H9 (cell line): ENCODE results near the gene HES1. TPM values are rescaled to one million over a fixed set of nuclear protein-coding genes. Genes with fewer than 3 reads are reported as not detected.
"Not testable (repeated sequence)": the region's sequence is repeated elsewhere in the genome, so short reads cannot be mapped to it uniquely, and the experiment has no call there.

Experiments
- DNase-seq: peaks from one replicate; pipeline ENCODE4 v3.0.0-alpha.2; 2017
- H2AFZ ChIP-seq: one replicate; pipeline ENCODE4 v1.6.1; 2013; ENCODE audit warnings: mild to moderate bottlenecking, low read length, control low read depth, moderate library complexity
- H2AK5ac ChIP-seq: 2 replicates; pipeline ENCODE4 v1.6.1; 2013; ENCODE audit warnings: low read length, control low read depth, mixed read lengths; ENCODE audit not compliant: insufficient read length
- H2BK120ac ChIP-seq: one replicate; pipeline ENCODE4 v1.6.1; 2013; ENCODE audit warnings: low read depth, mild to moderate bottlenecking, low read length, control low read depth, inconsistent platforms; ENCODE audit not compliant: poor library complexity, severe bottlenecking
- H2BK12ac ChIP-seq: 2 replicates; pipeline ENCODE4 v1.6.1; 2013; ENCODE audit warnings: low read length, control low read depth, mixed read lengths, low read depth; ENCODE audit not compliant: insufficient read length
- H2BK15ac ChIP-seq: 2 replicates; pipeline ENCODE4 v1.6.1; 2013; ENCODE audit warnings: low read depth, low read length, control low read depth
- H2BK20ac ChIP-seq: one replicate; pipeline ENCODE4 v1.6.1; 2013; ENCODE audit warnings: low read depth, mild to moderate bottlenecking, low read length, control low read depth, inconsistent platforms; ENCODE audit not compliant: poor library complexity, severe bottlenecking
- H2BK5ac ChIP-seq: 2 replicates; pipeline ENCODE4 v1.6.1; 2013; ENCODE audit warnings: low read length, control low read depth, mixed read lengths; ENCODE audit not compliant: insufficient read length
- H3K14ac ChIP-seq: 2 replicates; pipeline ENCODE4 v1.6.1; 2013; ENCODE audit warnings: low read length, control low read depth; ENCODE audit not compliant: insufficient read depth
- H3K18ac ChIP-seq: 2 replicates; pipeline ENCODE4 v1.6.1; 2013; ENCODE audit warnings: low read depth, mild to moderate bottlenecking, mixed read lengths, low read length, control low read depth; ENCODE audit not compliant: insufficient read length
- H3K23ac ChIP-seq: 2 replicates; pipeline ENCODE4 v1.6.1; 2013; ENCODE audit warnings: low read length, control low read depth, mixed read lengths, low read depth; ENCODE audit not compliant: insufficient read length
- H3K23me2 ChIP-seq: 2 replicates; pipeline ENCODE4 v1.6.1; 2013; ENCODE audit warnings: low read depth, mild to moderate bottlenecking, mixed read lengths, low read length, control low read depth; ENCODE audit not compliant: insufficient read length, poor library complexity, severe bottlenecking
- H3K27ac ChIP-seq: 2 replicates; pipeline ENCODE4 v1.5.1; 2013; ENCODE audit warnings: low read length, control low read depth, mixed read lengths, low read depth; ENCODE audit not compliant: insufficient read length
- H3K27me3 ChIP-seq: 2 replicates; pipeline ENCODE4 v1.6.1; 2013; ENCODE audit warnings: low read length, control low read depth, inconsistent platforms; ENCODE audit not compliant: insufficient read depth
- H3K4ac ChIP-seq: 2 replicates; pipeline ENCODE4 v1.6.1; 2013; ENCODE audit warnings: low read depth, mild to moderate bottlenecking, control low read depth, inconsistent platforms, low read length, moderate library complexity
- H3K4me1 ChIP-seq: 2 replicates; pipeline ENCODE4 v1.6.1; 2013; ENCODE audit warnings: low read length, control low read depth, inconsistent platforms; ENCODE audit not compliant: insufficient read depth
- H3K4me2 ChIP-seq: 2 replicates; pipeline ENCODE4 v1.6.1; 2013; ENCODE audit warnings: low read length, control low read depth, mixed read lengths; ENCODE audit not compliant: insufficient read length, insufficient read depth
- H3K56ac ChIP-seq: 2 replicates; pipeline ENCODE4 v1.6.1; 2013; ENCODE audit warnings: low read depth, mild to moderate bottlenecking, mixed read lengths, low read length, control low read depth; ENCODE audit not compliant: insufficient read length
- H3K79me1 ChIP-seq: 2 replicates; pipeline ENCODE4 v1.6.1; 2013; ENCODE audit warnings: low read depth, mild to moderate bottlenecking, moderate library complexity, low read length, control low read depth, inconsistent platforms; ENCODE audit not compliant: insufficient read depth, poor library complexity, severe bottlenecking
- H3K79me2 ChIP-seq: 2 replicates; pipeline ENCODE4 v1.6.1; 2013; ENCODE audit warnings: low read length, control low read depth, inconsistent platforms; ENCODE audit not compliant: insufficient read depth
- H3K9ac ChIP-seq: 2 replicates; pipeline ENCODE4 v1.6.1; 2013; ENCODE audit warnings: low read length, control low read depth, mixed read lengths; ENCODE audit not compliant: insufficient read length; ENCODE audit errors: extremely low read depth
- H3K9me3 ChIP-seq: one replicate; pipeline ENCODE4 v1.6.1; 2013; ENCODE audit warnings: low read depth, low read length, inconsistent platforms; ENCODE audit not compliant: control insufficient read depth
- H3T11ph ChIP-seq: one replicate; pipeline ENCODE4 v1.6.1; 2013; ENCODE audit warnings: mild to moderate bottlenecking, low read length, control low read depth, inconsistent platforms
- H4K20me1 ChIP-seq: one replicate; pipeline ENCODE4 v1.6.1; 2013; ENCODE audit not compliant: control insufficient read depth, insufficient read length, insufficient read depth
- H4K5ac ChIP-seq: 2 replicates; pipeline ENCODE4 v1.6.1; 2013; ENCODE audit warnings: low read depth, mild to moderate bottlenecking, mixed read lengths, low read length, control low read depth; ENCODE audit not compliant: insufficient read length
- H4K8ac ChIP-seq: replicated peaks from 2 replicates; pipeline ENCODE4 v1.6.1; 2013; ENCODE audit warnings: low read length, control low read depth, mixed read lengths, low read depth; ENCODE audit not compliant: insufficient read length
- H4K91ac ChIP-seq: 2 replicates; pipeline ENCODE4 v1.6.1; 2013; ENCODE audit warnings: low read depth, mild to moderate bottlenecking, moderate library complexity, mixed read lengths, low read length, control low read depth; ENCODE audit not compliant: insufficient read length
- H3K27ac Mint-ChIP-seq, 3 experiments: 2 replicates in 2 of 3; 3 replicates in 1 of 3; pipeline ENCODE4 v1.8.0; 2020 to 2021; ENCODE audit warnings: mixed read lengths in 3 of 3, mild to moderate bottlenecking in 1 of 3, moderate library complexity in 1 of 3
- H3K27me3 Mint-ChIP-seq: 2 replicates; pipeline ENCODE4 v1.8.0; 2021; ENCODE audit warnings: low read depth, mild to moderate bottlenecking, moderate library complexity, mixed read lengths
- H3K36me3 Mint-ChIP-seq, 3 experiments: 2 replicates in 2 of 3; 3 replicates in 1 of 3; pipeline ENCODE4 v1.8.0; 2020 to 2021; ENCODE audit warnings: low read depth in 3 of 3, mixed read lengths in 3 of 3; ENCODE audit not compliant: insufficient read depth in 1 of 3
- H3K4me1 Mint-ChIP-seq, 2 experiments: 2 replicates each; pipeline ENCODE4 v1.8.0; 2020; ENCODE audit warnings: mixed read lengths in 2 of 2
- H3K4me3 Mint-ChIP-seq, 2 experiments: 2 replicates in 1 of 2; 3 replicates in 1 of 2; pipeline ENCODE4 v1.8.0; 2020 to 2021; ENCODE audit warnings: mild to moderate bottlenecking in 2 of 2, mixed read lengths in 2 of 2, moderate library complexity in 1 of 2
- H3K9me3 Mint-ChIP-seq, 2 experiments: 2 replicates in 1 of 2; 3 replicates in 1 of 2; pipeline ENCODE4 v1.8.0; 2020; ENCODE audit warnings: mild to moderate bottlenecking in 2 of 2, mixed read lengths in 2 of 2, moderate library complexity in 1 of 2
- CTCF ChIP-seq: fragments of 200-600 bp; sonication (generic); conservative IDR thresholded peaks from 3 replicates; pipeline ENCODE4 v1.8.0; 2021; ENCODE audit warnings: antibody characterized with exemption, mild to moderate bottlenecking
- WGBS: extraction: QIAGEN DNeasy Blood & Tissue Kit; methylation state at CpG from one replicate; pipeline ENCODE4 v1.1.7; 2013; ENCODE audit warnings: missing lambda C conversion rate, low lambda C conversion rate, mixed read lengths; ENCODE audit not compliant: insufficient read length; ENCODE audit errors: extremely low coverage; 5-methylcytosine and 5-hydroxymethylcytosine counted together
- total RNA-seq: library from RNA; stranded (reverse); gene quantifications from 2 replicates; pipeline ENCODE4 v1.2.1, GENCODE V29; 2021

The HES1 gene
- total RNA-seq, 1 experiment from 2014 or later, result 23.2 TPM

DNA sequence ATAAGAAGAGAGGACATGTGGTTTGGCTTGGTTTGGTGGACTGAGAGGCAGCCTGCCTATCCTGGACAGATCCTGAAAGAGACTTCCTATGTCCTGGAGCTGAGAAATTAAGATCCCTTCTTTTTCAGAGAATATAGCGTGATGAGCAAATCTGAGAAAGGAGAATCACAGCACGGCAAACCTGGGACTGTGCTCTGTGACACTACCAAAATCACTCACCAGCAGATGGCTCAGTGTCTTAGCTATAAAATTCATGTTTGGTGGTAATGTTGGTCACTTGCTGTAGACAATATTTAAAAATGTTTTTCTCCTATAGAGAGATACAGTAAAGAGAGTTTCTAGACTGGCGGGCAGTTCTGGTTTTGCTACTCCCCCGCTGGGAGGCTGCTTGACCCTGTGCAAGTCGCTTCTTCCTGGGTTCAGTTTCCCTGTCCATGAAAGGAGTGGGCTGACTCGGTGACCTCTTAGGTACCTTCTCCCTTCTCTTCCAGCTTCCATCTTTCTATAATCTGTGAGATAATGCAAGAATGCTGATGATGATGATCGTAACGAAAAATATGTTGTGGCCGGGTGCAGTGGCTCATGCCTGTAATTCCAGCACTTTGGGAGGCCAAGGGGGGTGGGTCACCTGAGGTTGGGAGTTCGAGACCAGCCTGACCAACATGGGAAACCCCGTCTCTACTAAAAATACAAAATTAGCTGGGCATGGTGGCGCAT, 7.6 kb upstream of the HES1 start:
- TF ChIP-seq CTCF, result no peak
- Histone ChIP-seq H2AK5ac (no peak overlapping the region), H2BK20ac (no peak overlapping the region), H3K79me1 (no peaks in the 10 kb centered on the region), H3K9ac (no peak overlapping the region), H4K5ac (no peak overlapping the region), H4K20me1 (no peaks in the 10 kb centered on the region), H3K79me2 (no peaks in the 10 kb centered on the region), H4K8ac (no peak overlapping the region), H4K91ac (no peak overlapping the region), H3K9me3 (no peaks in the 10 kb centered on the region), H3T11ph (no peak overlapping the region), H3K14ac (no peak overlapping the region), H2BK15ac (no peak overlapping the region), H3K56ac (no peak overlapping the region), H3K23me2 (no peaks in the 10 kb centered on the region), H2AFZ (no peak overlapping the region), H3K27ac (no peak overlapping the region), H2BK12ac (no peak overlapping the region), H3K4me2 (no peak overlapping the region), H2BK5ac (no peak overlapping the region), H3K4ac (no peak overlapping the region), H3K18ac (no peak overlapping the region), H2BK120ac (no peak overlapping the region), H3K27me3 (no peaks in the 10 kb centered on the region; the same call in 1 of the 2 replicates), H3K4me1 (peaks cover 22% of the 10 kb centered on the region; the same call in 1 of the 2 replicates), H3K23ac (no peak overlapping the region)
- H3K27ac Mint-ChIP-seq, result no peak overlapping the region
- H3K27me3 Mint-ChIP-seq, result peaks cover 40% of the 10 kb centered on the region
- no CpG with 5 or more reads among the region's 12 CpGs for WGBS
- H3K4me1 Mint-ChIP-seq, result peaks cover 40 to 41% of the 10 kb centered on the region in 2 experiments
- DNase-seq, result no peak
- H3K9me3 Mint-ChIP-seq, result no peaks in the 10 kb centered on the region
- H3K36me3 Mint-ChIP-seq, result no peaks in the 10 kb centered on the region
- peak overlapping the region in 1 of 2 experiments; percentile 31; a peak in 1 of 5 replicates for H3K4me3 Mint-ChIP-seq

DNA sequence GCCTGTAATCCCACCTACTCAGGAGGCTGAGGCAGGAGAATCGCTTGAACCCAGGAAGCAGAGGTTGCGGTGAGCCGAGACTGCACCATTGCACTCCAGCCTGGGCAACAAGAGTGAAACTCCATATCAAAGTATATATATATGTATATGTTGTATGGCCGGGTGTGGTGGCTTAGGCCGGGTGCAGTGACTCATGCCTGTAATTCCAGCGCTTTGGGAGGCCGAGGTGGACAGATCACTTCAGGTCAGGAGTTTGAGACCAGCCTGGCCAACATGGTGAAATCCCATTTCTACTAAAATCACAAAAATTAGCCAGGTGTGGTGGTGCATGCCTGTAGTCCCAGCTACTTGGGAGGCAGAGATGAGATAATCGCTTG, 7.0 kb upstream of the HES1 start:
- peaks cover 44 to 45% of the 10 kb centered on the region in 2 experiments for H3K4me1 Mint-ChIP-seq

More for the DNA sequence above, 7.0 kb upstream of the HES1 start:
- H4K20me1 ChIP-seq, H4K5ac ChIP-seq, H3K4me2 ChIP-seq, H2AK5ac ChIP-seq, H3K14ac ChIP-seq, H3K9me3 Mint-ChIP-seq, H3K9me3 ChIP-seq, H4K8ac ChIP-seq, H2BK120ac ChIP-seq, H2BK20ac ChIP-seq, H3K18ac ChIP-seq, H2BK5ac ChIP-seq, H3K27ac Mint-ChIP-seq, H3K27ac ChIP-seq, DNase-seq, H3K36me3 Mint-ChIP-seq, H3T11ph ChIP-seq, H3K23ac ChIP-seq, H2BK12ac ChIP-seq, H3K4ac ChIP-seq, H3K79me2 ChIP-seq, H3K27me3 ChIP-seq, H4K91ac ChIP-seq, H3K56ac ChIP-seq, H2AFZ ChIP-seq, H3K79me1 ChIP-seq, H3K9ac ChIP-seq, H2BK15ac ChIP-seq, H3K23me2 ChIP-seq, H3K4me3 Mint-ChIP-seq: not testable (repeated sequence)
- WGBS, result no CpG with 5 or more reads among the region's 8 CpGs
- H3K4me1 ChIP-seq, result peaks cover 25% of the 10 kb centered on the region; the same call in 1 of the 2 replicates
- peaks cover 45% of the 10 kb centered on the region for H3K27me3 Mint-ChIP-seq
